Measurements from ENCODE around the gene OOSP1.
"Not testable (repeated sequence)": the region's sequence is repeated elsewhere in the genome, so short reads cannot be mapped to it uniquely, and the experiment has no call there.

OOSP1 gene

DNA sequence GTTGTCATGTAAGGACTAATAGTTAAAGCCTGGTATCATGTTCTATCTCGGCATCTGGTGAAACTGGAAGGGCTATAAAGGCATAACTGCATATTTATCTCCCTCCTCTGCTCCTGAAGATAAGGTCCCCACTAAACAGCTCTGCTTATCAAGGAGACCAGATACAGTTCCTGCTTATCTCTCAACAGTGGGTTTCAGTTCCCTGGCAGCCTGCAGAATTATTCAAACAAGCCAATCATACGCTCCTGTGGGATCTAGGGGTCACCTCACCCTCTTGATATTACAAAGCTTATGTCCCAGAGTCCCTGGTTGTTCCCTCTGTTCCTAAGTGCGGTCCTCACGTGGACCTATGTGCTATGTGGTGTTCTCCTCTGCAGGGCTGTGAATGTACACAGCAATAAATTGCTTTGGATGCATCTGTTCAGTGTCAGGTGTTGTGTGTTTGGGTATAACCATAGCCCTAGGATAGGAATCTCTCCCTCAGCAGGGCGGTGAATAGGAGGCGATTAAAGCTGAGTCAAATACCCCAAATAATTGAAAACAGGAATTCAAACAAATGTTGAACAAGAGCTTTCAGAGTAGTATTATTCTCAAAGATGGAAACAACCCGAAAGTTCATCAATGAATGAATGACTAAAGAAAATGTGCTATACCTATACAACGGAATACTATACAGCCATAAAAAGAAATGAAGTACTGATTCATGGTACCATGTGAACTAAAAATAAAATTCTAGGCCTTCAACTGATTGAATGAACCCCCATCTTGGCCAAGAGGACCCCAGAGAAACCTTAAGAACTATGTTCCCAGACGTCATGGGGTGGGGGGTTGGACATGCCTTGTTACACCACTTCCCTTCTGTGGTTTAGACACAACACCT, 22.5 kb downstream of the OOSP1 start:
- no peak for DNase-seq (ENCODE audit: low read depth)

DNA sequence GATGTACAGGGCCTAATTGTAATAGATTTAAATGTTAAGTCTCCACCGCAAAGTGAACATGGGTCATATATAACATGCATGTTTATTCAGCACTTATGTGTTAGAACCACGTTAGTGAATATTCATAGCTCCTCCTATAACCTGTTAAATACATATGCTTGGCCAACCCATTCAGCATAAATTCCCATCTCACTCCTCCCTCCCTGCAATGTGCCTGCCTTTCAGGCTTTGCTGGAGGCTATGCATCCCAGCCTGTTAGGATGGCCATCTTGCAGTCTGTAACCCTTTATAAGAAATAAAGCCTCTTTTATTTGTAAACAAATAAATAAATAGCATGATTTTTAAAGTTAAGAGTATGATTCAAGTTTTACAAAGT, 23.9 kb downstream of the OOSP1 start:
- DNase-seq (ENCODE audit: low read depth), result no peak

DNA sequence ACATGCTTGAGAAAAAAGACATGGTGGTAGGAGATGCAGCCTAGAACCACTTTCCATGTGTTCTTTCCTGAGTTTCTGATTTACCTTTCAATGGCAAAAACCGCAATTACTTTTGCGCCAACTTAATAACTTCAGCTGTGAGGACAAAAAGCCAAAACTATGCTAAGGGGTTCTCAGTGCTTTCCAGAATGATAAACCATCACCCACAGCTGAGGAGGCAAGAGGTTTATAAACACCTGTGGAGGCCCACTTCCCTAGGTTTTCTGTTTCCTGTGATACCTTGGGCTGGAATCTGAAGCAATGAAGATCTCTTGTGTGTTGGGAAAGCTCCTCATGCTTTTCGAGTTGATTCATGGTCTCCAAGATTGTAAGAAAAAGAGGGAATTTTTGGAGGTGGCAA, 25.5 kb downstream of the OOSP1 start, which contains the start of gene OOSP4A:
Gene OOSP4A, plus strand, starts transcription at position 301 of the 400 bp plus-strand sequence. Its CDS starts 0 bp downstream, at position 301.
- DNase-seq (ENCODE audit: low read depth), result no peak

DNA sequence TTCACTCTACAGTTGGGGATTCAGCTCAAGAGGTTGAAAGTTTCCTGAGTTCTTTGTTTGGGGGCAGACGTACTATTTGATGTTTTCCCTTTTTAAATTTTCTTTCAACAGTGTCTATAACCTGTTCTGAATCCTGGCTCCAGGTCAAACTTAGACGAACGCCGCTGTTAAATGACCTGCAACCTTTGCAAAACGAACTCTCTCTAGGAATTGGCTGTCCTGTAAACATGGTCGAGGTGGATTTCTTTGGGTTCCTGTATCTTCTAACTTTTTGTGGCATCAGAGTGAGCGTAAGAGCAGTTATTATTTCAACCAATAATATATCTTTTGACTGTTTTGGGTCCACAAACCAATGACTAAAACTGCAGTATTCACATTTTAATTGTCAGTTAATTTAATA, 27.2 kb downstream of the OOSP1 start:
- no peak for DNase-seq (ENCODE audit: low read depth)

DNA sequence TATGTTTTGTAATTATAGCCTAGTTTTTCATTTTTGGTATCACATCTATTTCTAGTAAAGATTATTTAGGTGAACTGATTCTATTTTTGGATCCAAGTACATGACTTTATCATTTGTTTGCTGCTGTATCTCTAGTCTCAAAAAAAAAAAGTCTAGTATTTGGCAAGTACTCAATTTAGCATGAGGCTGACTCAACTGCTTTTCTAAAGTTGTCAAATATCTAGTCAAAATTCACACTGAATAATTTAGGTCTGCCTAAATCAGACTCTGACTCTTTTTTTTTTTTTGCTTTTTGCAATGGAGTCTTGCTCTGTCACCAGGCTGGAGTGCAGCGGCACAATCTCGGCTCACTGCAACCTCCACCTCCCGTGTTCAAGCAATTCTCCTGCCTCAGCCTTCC, 28.0 kb downstream of the OOSP1 start:
- DNase-seq (ENCODE audit: low read depth), result no peak

DNA sequence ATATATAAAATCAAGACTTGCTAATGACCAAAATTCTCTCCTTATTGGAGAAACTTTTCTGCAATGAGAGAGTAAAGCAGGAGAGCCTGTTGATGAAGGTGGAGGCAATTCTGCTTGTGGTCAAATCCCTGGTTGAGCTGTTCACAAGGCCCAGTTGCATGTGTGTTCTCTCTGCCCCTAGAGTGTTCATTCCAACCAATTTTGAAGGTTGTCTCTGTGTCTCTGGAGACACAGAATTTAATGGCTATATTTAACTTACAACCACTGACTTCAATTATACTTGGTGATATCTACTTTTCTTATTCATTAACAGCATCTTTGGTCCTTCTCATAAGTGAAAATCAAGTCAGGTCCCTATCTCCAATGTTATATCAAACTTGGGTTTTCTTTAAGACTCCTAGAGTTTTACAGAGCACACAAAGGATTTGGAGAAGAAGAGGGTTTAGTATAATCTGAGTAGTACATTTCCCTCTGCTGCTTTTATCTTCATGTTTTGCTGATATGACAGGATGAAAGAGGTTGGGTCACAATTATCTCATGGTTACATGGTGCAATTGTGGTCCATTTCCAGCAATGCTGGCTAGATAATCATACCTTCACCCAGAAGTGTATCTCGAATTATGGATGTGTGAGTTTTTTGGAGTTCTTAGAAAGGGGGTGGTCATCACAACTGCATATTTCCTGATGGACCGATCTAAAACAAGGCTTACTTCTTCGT, 29.6 kb downstream of the OOSP1 start:
- no peak for DNase-seq (ENCODE audit: low read depth)

DNA sequence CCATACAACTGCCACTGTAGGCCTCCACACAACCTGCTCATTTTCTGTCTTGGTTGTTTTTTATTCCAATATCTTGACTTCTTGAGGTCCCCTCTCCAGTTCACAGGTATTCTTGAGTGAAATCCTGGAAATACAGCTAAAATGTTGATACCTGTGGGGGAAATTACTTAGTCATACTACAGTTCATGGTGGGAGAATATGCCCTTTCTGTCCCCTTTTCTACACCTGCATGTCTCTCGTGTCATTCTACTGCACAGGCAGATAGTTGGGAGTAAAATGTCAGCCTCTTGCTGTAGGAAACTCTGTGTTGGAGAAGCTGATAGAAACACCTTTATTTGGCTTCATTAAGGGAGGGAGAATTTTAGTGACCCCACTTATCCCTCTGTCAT, 30.2 kb downstream of the OOSP1 start:
- no peak for DNase-seq (ENCODE audit: low read depth)

DNA sequence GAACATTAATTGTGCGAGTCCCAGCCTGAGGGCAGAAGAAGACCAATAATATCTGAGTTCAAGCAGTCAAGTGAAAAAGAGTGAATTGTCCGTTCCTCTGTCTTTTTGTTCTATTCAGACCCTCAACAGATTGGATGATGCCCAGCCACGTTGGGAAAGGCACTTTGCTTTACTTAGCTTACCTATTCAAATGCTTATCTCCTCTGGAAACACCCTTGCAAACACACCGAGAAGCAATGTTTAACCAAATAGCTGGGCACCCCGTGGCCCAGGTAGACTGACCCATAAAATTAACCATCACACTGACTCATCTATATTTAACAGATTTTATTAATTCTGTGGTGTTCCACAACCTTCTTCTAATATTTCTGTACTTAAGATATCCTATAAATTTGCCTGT, 34.9 kb downstream of the OOSP1 start:
- DNase-seq (ENCODE audit: low read depth), result no peak

DNA sequence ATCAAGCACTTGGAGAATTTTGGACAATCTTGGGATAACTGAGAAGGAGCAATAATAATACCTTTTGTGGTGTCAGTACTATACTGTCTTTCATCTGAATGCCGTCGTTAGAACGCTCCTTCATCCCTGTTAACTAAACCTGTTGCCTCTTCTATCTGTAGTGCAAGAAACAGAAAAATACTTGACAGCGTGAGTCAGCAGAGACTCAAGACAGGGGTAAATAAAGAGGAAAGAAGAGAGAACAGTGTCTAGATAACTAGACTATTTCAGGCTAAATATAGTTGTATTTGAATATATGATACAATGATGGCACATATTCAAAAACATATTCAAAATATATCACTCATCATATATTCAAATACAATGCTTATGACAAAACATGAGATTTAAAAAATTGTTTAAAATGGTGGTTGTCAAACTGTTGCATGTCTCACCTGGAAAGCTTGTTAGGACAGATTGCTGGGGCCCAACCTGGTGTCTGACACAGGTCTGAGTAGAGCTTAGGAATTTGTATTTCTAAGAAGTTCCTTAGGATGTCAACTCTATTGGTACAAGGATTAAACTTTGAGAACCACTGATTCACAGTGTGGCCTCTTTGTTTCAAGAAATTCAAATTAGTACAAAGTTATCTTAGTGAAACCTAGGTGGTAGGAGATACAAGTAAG, 43.0 kb downstream of the OOSP1 start:
- DNase-seq (ENCODE audit: low read depth), result no peak

DNA sequence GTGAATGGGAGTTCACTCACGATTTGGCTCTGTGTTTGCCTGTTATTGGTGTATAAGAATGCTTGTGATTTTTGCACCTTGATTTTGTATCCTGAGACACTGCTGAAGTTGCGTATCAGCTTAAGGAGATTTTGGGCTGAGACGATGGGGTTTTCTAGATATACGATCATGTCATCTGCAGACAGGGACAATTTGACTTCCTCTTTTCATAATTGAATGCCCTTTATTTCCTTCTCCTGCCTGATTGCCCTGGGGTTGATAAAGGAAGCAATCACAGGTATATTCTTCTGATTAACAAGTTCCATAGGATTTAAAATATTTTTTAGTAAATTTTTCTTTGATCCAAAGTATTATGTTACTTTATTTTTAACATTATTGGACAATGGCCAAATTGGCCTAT, 43.8 kb downstream of the OOSP1 start:
- not testable (repeated sequence) for DNase-seq (ENCODE audit: low read depth)

DNA sequence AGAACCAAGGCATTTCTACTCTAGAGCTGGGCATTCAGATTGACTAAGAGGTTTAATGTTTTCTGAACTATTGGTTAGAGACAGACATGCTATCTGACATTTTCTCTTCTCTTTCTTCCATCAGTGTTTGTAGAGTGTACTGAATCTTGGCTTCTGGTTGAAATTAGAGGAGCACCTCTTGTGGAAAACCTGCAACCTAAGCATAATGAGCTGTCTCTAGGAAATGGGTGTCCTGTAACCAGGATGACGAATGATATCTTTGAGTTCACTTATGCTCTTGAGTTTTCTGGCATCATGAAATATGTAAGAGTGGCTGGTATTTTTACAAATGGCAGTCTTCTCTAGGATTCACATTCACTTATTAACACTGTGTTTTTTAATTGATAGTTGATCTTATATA, 45.0 kb downstream of the OOSP1 start:
- no peak for DNase-seq (ENCODE audit: low read depth)

DNA sequence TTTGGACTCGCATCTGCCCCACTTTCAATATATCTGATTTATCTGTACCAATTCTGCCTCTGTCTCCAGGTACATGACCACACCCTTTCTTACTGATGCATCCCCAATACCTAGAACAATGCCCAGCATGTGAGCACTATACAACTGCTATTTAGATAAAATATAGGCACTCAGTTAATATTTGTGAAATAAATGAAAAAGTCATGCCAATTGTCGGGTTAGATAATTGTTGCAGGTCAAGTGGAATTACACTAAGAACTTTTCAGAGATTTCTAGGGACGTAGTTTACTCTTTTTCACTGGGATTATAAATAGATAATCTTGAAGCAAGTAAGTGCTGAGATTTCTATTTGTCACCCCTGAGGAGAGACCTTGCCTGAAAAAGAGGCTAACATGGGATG, 46.1 kb downstream of the OOSP1 start:
- no peak for DNase-seq (ENCODE audit: low read depth)

DNA sequence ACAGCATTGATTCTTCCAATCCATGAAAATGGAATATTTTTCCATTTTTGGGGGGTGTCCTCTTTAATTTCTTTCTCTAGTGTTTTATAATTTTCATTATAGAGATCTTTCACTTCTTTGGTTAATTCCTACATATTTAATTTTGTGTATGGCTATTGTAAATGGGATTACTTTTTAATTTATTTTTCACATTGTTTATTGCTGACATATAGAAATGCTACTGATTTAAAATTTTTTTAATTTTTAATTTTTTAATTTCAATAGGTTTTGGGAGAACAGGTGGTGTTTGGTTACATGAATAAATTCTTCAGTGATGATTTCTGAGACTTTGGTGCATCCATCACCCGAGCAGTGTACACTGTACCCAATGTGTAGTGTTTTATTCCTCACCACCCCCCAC, 52.2 kb downstream of the OOSP1 start:
- DNase-seq (ENCODE audit: low read depth), result no peak

DNA sequence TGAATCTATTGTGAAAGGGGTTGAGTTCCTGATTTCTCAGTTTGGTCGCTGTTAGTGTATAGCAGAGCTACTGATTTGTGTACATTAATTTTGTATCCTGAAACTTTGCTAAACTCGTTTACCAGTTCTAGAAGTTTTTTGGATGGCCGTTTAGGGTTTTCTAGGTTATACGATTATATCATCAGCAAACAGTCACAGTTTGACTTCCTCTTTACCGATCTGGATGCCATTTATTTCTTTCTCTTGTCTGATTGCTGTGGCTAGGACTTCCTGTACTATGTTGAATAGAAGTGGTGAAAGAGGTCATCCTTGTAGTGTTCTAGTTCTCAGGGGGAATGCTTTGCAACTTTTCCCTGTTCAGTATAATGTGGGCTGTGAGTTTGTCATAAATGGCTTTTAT, 54.2 kb downstream of the OOSP1 start:
- DNase-seq (ENCODE audit: low read depth), result no peak

DNA sequence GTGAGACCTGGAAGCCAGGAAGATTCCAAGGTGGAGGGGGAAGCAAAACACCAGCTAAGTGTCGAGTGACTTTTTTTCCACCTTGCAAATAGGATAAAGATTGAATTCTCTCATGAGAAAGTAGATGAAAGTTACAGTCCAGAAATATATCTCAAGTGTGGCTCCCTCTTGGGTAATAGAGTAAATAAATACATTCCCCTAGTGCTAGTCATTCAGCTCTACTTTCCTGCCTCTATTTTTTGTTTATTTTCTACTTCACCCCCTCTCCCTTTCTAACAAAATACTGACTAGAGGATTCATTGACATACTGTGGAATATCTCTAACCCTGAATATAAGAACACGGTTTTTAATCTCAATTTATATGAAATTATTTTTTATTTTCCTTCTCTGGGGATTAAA, 59.6 kb downstream of the OOSP1 start:
- no peak for DNase-seq (ENCODE audit: low read depth)

DNA sequence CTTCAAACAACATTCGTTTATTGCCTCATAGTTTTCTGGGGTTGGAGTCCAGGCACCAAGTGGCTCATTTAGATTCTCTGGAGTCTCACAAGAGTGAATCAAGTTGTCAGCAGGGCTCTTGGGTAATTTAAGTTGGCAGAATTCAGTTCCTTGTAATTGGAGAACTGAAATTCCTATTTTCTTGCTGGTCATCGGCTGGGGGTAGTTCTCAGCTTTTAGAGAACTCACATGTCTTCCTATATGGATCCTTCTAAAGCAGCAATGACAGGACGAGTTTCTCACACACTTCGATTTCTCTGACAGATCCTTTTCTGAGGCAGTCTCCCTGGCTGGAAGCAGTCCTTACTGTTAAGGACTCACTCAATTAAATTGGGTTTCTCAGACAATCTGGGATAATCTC, 61.5 kb downstream of the OOSP1 start:
- no peak for DNase-seq (ENCODE audit: low read depth)

DNA sequence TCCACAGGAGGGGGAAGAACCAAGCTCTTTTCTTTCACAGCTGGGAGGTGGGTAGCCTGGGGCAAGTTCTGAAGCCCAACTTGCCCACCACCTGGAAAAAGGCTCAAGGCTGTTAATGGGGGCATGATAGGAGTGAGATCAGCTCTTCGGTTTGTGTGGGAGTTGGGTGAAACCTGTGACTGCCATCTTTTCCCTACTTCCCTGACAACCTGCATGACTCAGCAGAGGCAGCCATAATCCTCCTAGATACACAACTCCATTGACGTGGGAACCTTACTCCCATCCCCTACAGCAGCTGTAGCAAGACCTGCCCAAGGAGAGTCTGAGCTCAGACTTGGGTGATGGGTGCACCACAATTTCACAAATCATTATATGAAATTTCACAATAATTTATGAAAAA, 65.5 kb downstream of the OOSP1 start:
- no peak for DNase-seq (ENCODE audit: low read depth)

DNA sequence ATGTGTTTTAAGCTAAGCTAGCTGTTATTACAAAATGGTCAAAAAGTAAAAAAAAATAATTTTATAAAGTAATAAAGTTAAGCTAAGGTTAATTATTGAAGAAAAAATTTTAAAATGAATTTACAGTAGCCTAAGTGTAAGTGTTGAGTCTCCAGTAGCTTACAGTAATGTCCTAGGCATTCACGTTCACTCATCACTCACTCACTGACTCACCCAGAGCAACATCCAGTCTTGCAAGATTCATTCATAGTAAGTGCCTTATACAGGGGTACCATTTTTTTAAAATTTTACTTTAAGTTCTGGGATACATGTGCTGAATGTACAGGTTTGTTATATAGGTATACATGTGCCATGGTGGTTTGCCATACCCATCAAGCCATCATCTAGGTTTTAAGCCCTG, 67.1 kb downstream of the OOSP1 start:
- DNase-seq (ENCODE audit: low read depth), result no peak

All from GM04504 (cell line).